DMS53 (cell line): ENCODE results near the gene LARP4B.
A peak's percentile ranks its signal among the peaks of the same experiment; 100 is the strongest.

ENCODE experiments used
- DNase-seq: peaks from one replicate; lab custom pipeline; 2025; lab: John Stamatoyannopoulos, UW

Gene LARP4B

DNA sequence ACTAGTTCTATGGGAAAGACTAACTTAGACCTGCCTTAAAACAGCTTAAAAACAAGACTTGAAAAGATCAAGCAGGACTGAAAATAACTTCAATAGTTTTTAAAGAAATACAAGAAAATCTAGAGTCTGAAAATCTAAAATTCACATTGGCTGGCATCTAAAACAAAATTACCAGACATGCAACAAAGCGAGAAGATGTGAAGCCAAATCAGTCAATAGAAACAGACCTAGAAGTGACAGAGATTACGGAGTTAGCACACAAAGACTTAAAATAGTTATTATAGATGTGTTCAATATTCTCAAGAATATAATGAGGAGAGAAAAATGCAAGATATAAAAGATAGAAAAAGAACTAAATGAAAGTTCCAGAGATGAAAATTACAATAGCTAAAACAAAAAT lies 163.7 kb downstream of the LARP4B start:
- no peak for DNase-seq

DNA sequence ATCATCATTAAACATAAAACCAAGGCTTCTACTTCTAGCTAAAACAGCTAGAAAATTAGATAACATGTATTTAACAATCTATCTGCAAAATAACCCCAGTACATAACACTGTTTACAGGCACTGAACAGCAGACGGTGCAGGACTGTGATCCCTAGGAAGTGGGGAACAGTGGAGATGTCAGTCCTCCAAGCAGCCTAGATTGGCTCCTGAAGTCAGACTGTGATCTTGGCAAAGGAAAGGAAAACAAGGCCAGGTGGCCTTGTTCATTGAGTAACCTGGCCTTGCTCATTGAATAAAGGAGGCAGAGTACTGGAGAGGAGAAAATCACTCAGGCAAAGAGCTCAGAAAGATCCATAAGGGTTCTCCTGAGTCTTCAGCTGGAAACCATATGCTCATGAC lies 164.3 kb downstream of the LARP4B start:
- peak; percentile 90 for DNase-seq

DNA sequence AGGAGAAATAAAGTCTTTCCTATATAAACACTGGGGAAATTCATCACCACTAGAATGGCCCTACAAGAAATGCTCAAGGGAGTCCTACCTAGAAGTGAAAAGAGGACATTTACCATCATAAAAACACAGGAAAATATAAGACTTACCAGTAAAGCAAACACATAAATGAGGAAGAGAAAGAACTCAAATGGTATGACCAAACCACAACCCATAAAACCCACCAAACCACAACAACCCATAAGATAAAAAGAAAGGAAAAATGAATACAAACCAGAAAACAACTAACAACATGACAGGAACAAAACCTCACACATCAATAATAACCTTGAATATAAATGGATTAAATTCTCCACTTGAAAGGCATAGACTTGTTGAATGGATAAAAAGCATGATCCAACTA lies 170.1 kb downstream of the LARP4B start:
- DNase-seq, result no peak

DNA sequence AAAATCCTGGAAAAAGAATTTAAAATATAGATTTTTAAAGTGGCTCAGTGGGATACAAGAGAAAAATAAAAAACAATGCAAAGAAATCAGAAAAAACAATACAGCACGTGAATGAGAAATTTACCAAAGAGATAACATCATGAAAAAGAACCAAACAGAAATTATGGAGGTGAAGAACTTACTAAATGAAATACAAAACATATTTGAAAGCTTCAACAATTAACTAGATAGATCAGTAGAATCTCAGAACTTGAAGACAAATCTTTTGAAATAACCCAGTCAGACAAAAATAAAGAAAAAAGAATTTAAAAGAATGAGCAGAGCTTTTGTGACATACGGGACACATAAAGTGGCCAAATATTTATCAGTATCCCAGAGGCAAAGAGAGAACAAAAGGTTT lies 170.9 kb downstream of the LARP4B start:
- DNase-seq, result no peak

DNA sequence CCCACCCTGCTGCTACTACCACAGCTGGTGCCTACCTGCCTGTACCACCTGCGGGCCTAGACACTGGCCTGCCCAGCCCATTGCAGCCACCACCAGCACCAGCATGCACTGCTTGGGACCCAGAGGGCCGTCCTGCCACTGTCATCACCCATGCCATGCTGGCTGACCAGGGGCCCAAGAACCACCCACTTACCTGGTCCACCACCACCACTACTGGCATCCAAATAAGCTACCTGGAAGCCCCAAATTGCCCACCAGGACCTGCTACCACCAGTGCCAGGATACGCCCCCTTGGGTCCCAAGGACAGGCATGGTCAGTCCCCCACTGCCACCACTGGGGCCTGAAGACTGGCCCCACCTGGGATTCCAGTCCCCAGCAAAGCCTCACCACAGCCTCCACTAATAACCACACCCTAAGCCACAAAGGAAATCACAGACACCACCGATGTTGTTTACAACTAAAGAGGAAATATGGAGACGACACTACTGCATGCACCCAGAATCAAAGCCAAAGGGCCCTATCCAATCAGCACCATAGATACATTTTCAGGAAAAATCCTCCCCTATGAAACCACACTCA lies 171.5 kb downstream of the LARP4B start:
- no peak for DNase-seq
